ENCODE data around the gene ACAP1.
"Not testable (repeated sequence)": the region's sequence is repeated elsewhere in the genome, so short reads cannot be mapped to it uniquely, and the experiment has no call there.

The ACAP1 gene

GRCh38 chr17:7328840-7329373 lies 7.4 kb upstream of the ACAP1 start, which contains the start of gene NEURL4:
TSS of gene NEURL4 (minus strand) at chr17:7329335. CDS start at chr17:7329312, 23 bp downstream.
- no peak for DNase-seq (ENCODE audit: low read depth, low spot score)

GRCh38 chr17:7329374-7329996 lies 6.8 kb upstream of the ACAP1 start:
- peak; percentile 88 for DNase-seq (ENCODE audit: low read depth, low spot score)

- DNase-seq (ENCODE audit: low read depth, low spot score): peak; percentile 52
Observed at GRCh38 chr17:7329997-7330637, 6.2 kb upstream of the ACAP1 start.

GRCh38 chr17:7330638-7331015 lies 5.7 kb upstream of the ACAP1 start:
- no peak for DNase-seq (ENCODE audit: low read depth, low spot score)

GRCh38 chr17:7332111-7332510 lies 4.2 kb upstream of the ACAP1 start:
- no peak for DNase-seq (ENCODE audit: low read depth, low spot score)

GRCh38 chr17:7332600-7333069 lies 3.7 kb upstream of the ACAP1 start:
- not testable (repeated sequence) for DNase-seq (ENCODE audit: low read depth, low spot score)

GRCh38 chr17:7334938-7335538 lies 1.3 kb upstream of the ACAP1 start:
- DNase-seq (ENCODE audit: low read depth, low spot score): no peak

- DNase-seq (ENCODE audit: low read depth, low spot score): not testable (repeated sequence)
Observed at GRCh38 chr17:7335765-7336164, 564 bp upstream of the ACAP1 start.

GRCh38 chr17:7337600-7337999 lies 1.3 kb downstream of the ACAP1 start:
- not testable (repeated sequence) for DNase-seq (ENCODE audit: low read depth, low spot score)

GRCh38 chr17:7340179-7340578 lies 3.9 kb downstream of the ACAP1 start:
- no peak for DNase-seq (ENCODE audit: low read depth, low spot score)

GRCh38 chr17:7341842-7342241 lies 5.5 kb downstream of the ACAP1 start:
- no peak for DNase-seq (ENCODE audit: low read depth, low spot score)

GRCh38 chr17:7343250-7343649 lies 6.9 kb downstream of the ACAP1 start:
- no peak for DNase-seq (ENCODE audit: low read depth, low spot score)

GRCh38 chr17:7346761-7347614 lies 10.7 kb downstream of the ACAP1 start:
- no peak for DNase-seq (ENCODE audit: low read depth, low spot score)

- no peak for DNase-seq (ENCODE audit: low read depth, low spot score)
Observed at GRCh38 chr17:7347630-7348477, 11.5 kb downstream of the ACAP1 start.

- no peak for DNase-seq (ENCODE audit: low read depth, low spot score)
Observed at GRCh38 chr17:7348478-7349242, 12.3 kb downstream of the ACAP1 start.

GRCh38 chr17:7351665-7352502 lies 15.6 kb downstream of the ACAP1 start, which contains the start of gene KCTD11:
TSS of gene KCTD11 (plus strand) at chr17:7352162.
- DNase-seq (ENCODE audit: low read depth, low spot score): no peak

GRCh38 chr17:7352503-7352889 lies 16.2 kb downstream of the ACAP1 start:
- no peak for DNase-seq (ENCODE audit: low read depth, low spot score)

- no peak for DNase-seq (ENCODE audit: low read depth, low spot score)
Observed at GRCh38 chr17:7352910-7353635, 16.7 kb downstream of the ACAP1 start.
